Measurements from ENCODE around the gene PNLIPRP2.

The PNLIPRP2 gene

GRCh38 chr10:116669080-116669479 is 48.3 kb downstream of the PNLIPRP2 start:
- no peaks in the 10 kb centered on the region for H3K27me3 ChIP-seq (ENCODE audit: insufficient read depth, poor library complexity, severe bottlenecking)
- H3K4me3 ChIP-seq (ENCODE audit: severe bottlenecking): no peak overlapping the region
- no peaks in the 10 kb centered on the region for H3K9me3 ChIP-seq (ENCODE audit: severe bottlenecking)
- ATAC-seq (ENCODE audit: low read depth) (no peak), DNase-seq (ENCODE audit: low spot score) (no peak)
- peaks cover 4% of the 10 kb centered on the region for H3K4me1 ChIP-seq (ENCODE audit: insufficient read depth, poor library complexity, severe bottlenecking)
- no peak for TF ChIP-seq CTCF (IDR thresholded peaks at IDR 0.05; ENCODE audit: poor library complexity, severe bottlenecking)
- H3K36me3 ChIP-seq (ENCODE audit: low read depth): no peaks in the 10 kb centered on the region
- no peak overlapping the region for H3K27ac ChIP-seq (ENCODE audit: poor library complexity, severe bottlenecking)

GRCh38 chr10:116669832-116670644 is 49.3 kb downstream of the PNLIPRP2 start:
- no peak for DNase-seq (ENCODE audit: low spot score)
- Histone ChIP-seq H3K9me3 (ENCODE audit: severe bottlenecking) (no peaks in the 10 kb centered on the region), H3K27ac (ENCODE audit: poor library complexity, severe bottlenecking) (no peak overlapping the region), H3K4me3 (ENCODE audit: severe bottlenecking) (no peak overlapping the region), H3K4me1 (ENCODE audit: insufficient read depth, poor library complexity, severe bottlenecking) (peaks cover 4% of the 10 kb centered on the region), H3K36me3 (ENCODE audit: low read depth) (no peaks in the 10 kb centered on the region), H3K27me3 (ENCODE audit: insufficient read depth, poor library complexity, severe bottlenecking) (no peaks in the 10 kb centered on the region)
- peak; percentile 58 for ATAC-seq (ENCODE audit: low read depth)
- TF ChIP-seq CTCF (IDR thresholded peaks at IDR 0.05; ENCODE audit: poor library complexity, severe bottlenecking): no peak

GRCh38 chr10:116670706-116671105 is 50.0 kb downstream of the PNLIPRP2 start:
- H3K36me3 ChIP-seq (ENCODE audit: low read depth): no peaks in the 10 kb centered on the region
- no peaks in the 10 kb centered on the region for H3K9me3 ChIP-seq (ENCODE audit: severe bottlenecking)
- ATAC-seq (ENCODE audit: low read depth): no peak
- no peak overlapping the region for H3K4me3 ChIP-seq (ENCODE audit: severe bottlenecking)
- no peak for TF ChIP-seq CTCF (IDR thresholded peaks at IDR 0.05; ENCODE audit: poor library complexity, severe bottlenecking)
- DNase-seq (ENCODE audit: low spot score): no peak
- peaks cover 4% of the 10 kb centered on the region for H3K4me1 ChIP-seq (ENCODE audit: insufficient read depth, poor library complexity, severe bottlenecking)
- no peaks in the 10 kb centered on the region for H3K27me3 ChIP-seq (ENCODE audit: insufficient read depth, poor library complexity, severe bottlenecking)
- H3K27ac ChIP-seq (ENCODE audit: poor library complexity, severe bottlenecking): peak overlapping the region; percentile 19

- ATAC-seq (ENCODE audit: low read depth) (peak; percentile 70), DNase-seq (ENCODE audit: low spot score) (no peak)
- TF ChIP-seq CTCF (IDR thresholded peaks at IDR 0.05; ENCODE audit: poor library complexity, severe bottlenecking): no peak
- no peaks in the 10 kb centered on the region for H3K9me3 ChIP-seq (ENCODE audit: severe bottlenecking)
- H3K4me1 ChIP-seq (ENCODE audit: insufficient read depth, poor library complexity, severe bottlenecking): peaks cover 4% of the 10 kb centered on the region
- no peak overlapping the region for H3K4me3 ChIP-seq (ENCODE audit: severe bottlenecking)
- no peaks in the 10 kb centered on the region for H3K36me3 ChIP-seq (ENCODE audit: low read depth)
- H3K27me3 ChIP-seq (ENCODE audit: insufficient read depth, poor library complexity, severe bottlenecking): no peaks in the 10 kb centered on the region
- H3K27ac ChIP-seq (ENCODE audit: poor library complexity, severe bottlenecking): peak overlapping the region; percentile 19
Observed at GRCh38 chr10:116671274-116671926, 50.6 kb downstream of the PNLIPRP2 start.

GRCh38 chr10:116672891-116673290 is 52.1 kb downstream of the PNLIPRP2 start:
- Histone ChIP-seq H3K27me3 (ENCODE audit: insufficient read depth, poor library complexity, severe bottlenecking) (no peaks in the 10 kb centered on the region), H3K36me3 (ENCODE audit: low read depth) (no peaks in the 10 kb centered on the region), H3K4me3 (ENCODE audit: severe bottlenecking) (no peak overlapping the region), H3K9me3 (ENCODE audit: severe bottlenecking) (no peaks in the 10 kb centered on the region), H3K27ac (ENCODE audit: poor library complexity, severe bottlenecking) (no peak overlapping the region), H3K4me1 (ENCODE audit: insufficient read depth, poor library complexity, severe bottlenecking) (peaks cover 4% of the 10 kb centered on the region)
- ATAC-seq (ENCODE audit: low read depth) (no peak), DNase-seq (ENCODE audit: low spot score) (no peak)
- no peak for TF ChIP-seq CTCF (IDR thresholded peaks at IDR 0.05; ENCODE audit: poor library complexity, severe bottlenecking)
